ENCODE data around the gene PIGN. TPM values are rescaled to one million over a fixed set of nuclear protein-coding genes. Genes with fewer than 3 reads are reported as not detected.

PIGN gene
- total RNA-seq, 5 donors from 2014 or later (not counting 1 experiment from before 2014, with no cell fraction given) = 19.5 to 24.0 (median 21.8) TPM

GRCh38 chr18:62187543-62188510 lies 971 bp upstream of the PIGN start:
- H3K4me1 ChIP-seq (ENCODE audit: control insufficient read depth in 1 of 2, extremely low read depth in 1 of 2, insufficient read depth in 2 of 2, low read length in 2 of 2) = peaks cover 23 to 27% of the 10 kb centered on the region in 2 experiments
- peak overlapping the region; percentile 99 for H3K4me3 Mint-ChIP-seq
- DNase-seq (peak in 19 of 35 experiments; percentile 1 to 41 (median 12)), ATAC-seq (replicated peaks in 1 of 4) (peak in 1 of 4 experiments; percentile 1)
- under 1% methylated on average over 52 of the region's 54 CpGs for WGBS (ENCODE audit: insufficient coverage)
- H3K9me3 ChIP-seq = no peaks in the 10 kb centered on the region
- H3K9me3 Mint-ChIP-seq = peaks cover 0 to 4% (median 0%) of the 10 kb centered on the region in 3 donors
- no peaks in the 10 kb centered on the region for H3K27me3 Mint-ChIP-seq
- peak overlapping the region; percentile 94 to 96 for H3K27ac Mint-ChIP-seq
- H3K27ac ChIP-seq (ENCODE audit: low read length) = peak overlapping the region; percentile 69
- H3K27me3 ChIP-seq (replicated peaks in 1 of 2; ENCODE audit: control insufficient read depth in 2 of 2, extremely low read depth in 1 of 2, insufficient read depth in 2 of 2, low read length in 1 of 2) = no peaks in the 10 kb centered on the region
- peaks cover 0 to 4% of the 10 kb centered on the region in 2 donors for H3K36me3 ChIP-seq (ENCODE audit: control insufficient read depth in 2 of 2, extremely low read depth in 1 of 2, insufficient read depth in 1 of 2, low read length in 1 of 2)
- H3K4me1 Mint-ChIP-seq = peaks cover 70 to 73% (median 73%) of the 10 kb centered on the region in 3 donors
- peak overlapping the region; percentile 95 to 99 for H3K4me3 ChIP-seq (ENCODE audit: control insufficient read depth in 1 of 2, extremely low read depth in 1 of 2, low read length in 1 of 2)
- H3K36me3 Mint-ChIP-seq = peaks cover 19% of the 10 kb centered on the region
- ChIA-PET POLR2A (interaction anchor here in 1 of 2 donors (2.0 kb wide), 1 partner anchor 9 kb away, joined by 8 read pairs; no protein-coding TSS in a partner anchor), CTCF (interaction anchor here (0.6 to 7.5 kb wide), 9 partner anchors 9 to 1785 kb away, joined by 3 to 96 read pairs (median 5); partner anchors contain the start of gene PHLPP1 (in 1 of the 2))

- peak overlapping the region; percentile 99 for H3K4me3 Mint-ChIP-seq
- H3K27me3 Mint-ChIP-seq = no peaks in the 10 kb centered on the region
- peak in 1 of 4 experiments; percentile 1 for ATAC-seq (replicated peaks in 1 of 4)
- Histone ChIP-seq H3K36me3 (ENCODE audit: control insufficient read depth in 2 of 2, extremely low read depth in 1 of 2, insufficient read depth in 1 of 2, low read length in 1 of 2) (peaks cover 0 to 2% of the 10 kb centered on the region in 2 donors), H3K4me3 (ENCODE audit: control insufficient read depth in 1 of 2, extremely low read depth in 1 of 2, low read length in 1 of 2) (peak overlapping the region; percentile 95 to 99), H3K27me3 (replicated peaks in 1 of 2; ENCODE audit: control insufficient read depth in 2 of 2, extremely low read depth in 1 of 2, insufficient read depth in 2 of 2, low read length in 1 of 2) (no peaks in the 10 kb centered on the region), H3K9me3 (no peaks in the 10 kb centered on the region), H3K4me1 (ENCODE audit: control insufficient read depth in 1 of 2, extremely low read depth in 1 of 2, insufficient read depth in 2 of 2, low read length in 2 of 2) (peaks cover 23 to 25% of the 10 kb centered on the region in 2 experiments), H3K27ac (ENCODE audit: low read length) (peak overlapping the region; percentile 42)
- H3K27ac Mint-ChIP-seq = peak overlapping the region; percentile 94 to 96
- ChIA-PET POLR2A (interaction anchor here (0.6 to 2.0 kb wide), 7 partner anchors 11 to 1253 kb away, joined by 3 to 8 read pairs (median 4); partner anchors contain the start of gene PHLPP1 (in 1 of the 2)), CTCF (interaction anchor here (0.6 to 7.5 kb wide), 10 partner anchors 10 to 529 kb away, joined by 3 to 96 read pairs (median 5); partner anchors contain the start of gene PHLPP1 (in 1 of the 2))
- peaks cover 8% of the 10 kb centered on the region for H3K36me3 Mint-ChIP-seq
- peaks cover 58 to 59% (median 59%) of the 10 kb centered on the region in 3 donors for H3K4me1 Mint-ChIP-seq
- H3K9me3 Mint-ChIP-seq = no peaks in the 10 kb centered on the region
- no peak for DNase-seq
- WGBS (ENCODE audit: insufficient coverage) = 2% methylated on average over 3 of the region's 12 CpGs
Measured at GRCh38 chr18:62186499-62186773, 420 bp downstream of the PIGN start.

GRCh38 chr18:62183578-62184195 lies 3.2 kb downstream of the PIGN start:
- no peaks in the 10 kb centered on the region for H3K9me3 ChIP-seq
- Mint-ChIP-seq H3K36me3 (peaks cover 7% of the 10 kb centered on the region), H3K4me3 (no peak overlapping the region), H3K9me3 (no peaks in the 10 kb centered on the region), H3K27ac (no peak overlapping the region), H3K4me1 (peaks cover 32 to 38% (median 35%) of the 10 kb centered on the region in 3 donors), H3K27me3 (no peaks in the 10 kb centered on the region)
- DNase-seq (peak in 25 of 35 experiments; percentile 5 to 78 (median 33)), ATAC-seq (replicated peaks in 1 of 4) (no peak)
- H3K27me3 ChIP-seq (replicated peaks in 1 of 2; ENCODE audit: control insufficient read depth in 2 of 2, extremely low read depth in 1 of 2, insufficient read depth in 2 of 2, low read length in 1 of 2) = no peaks in the 10 kb centered on the region
- no peaks in the 10 kb centered on the region for H3K36me3 ChIP-seq (ENCODE audit: control insufficient read depth in 2 of 2, extremely low read depth in 1 of 2, insufficient read depth in 1 of 2, low read length in 1 of 2)
- H3K4me3 ChIP-seq (ENCODE audit: control insufficient read depth in 1 of 2, extremely low read depth in 1 of 2, low read length in 1 of 2) = no peak overlapping the region
- ChIA-PET POLR2A (no interaction called here), CTCF (interaction anchor here (0.6 to 7.5 kb wide), 8 partner anchors 11 to 401 kb away, joined by 3 to 96 read pairs (median 4); no protein-coding TSS in a partner anchor)
- no CpG with 5 or more reads among the region's 2 CpGs for WGBS (ENCODE audit: insufficient coverage)
- peaks cover 7 to 16% of the 10 kb centered on the region in 2 experiments for H3K4me1 ChIP-seq (ENCODE audit: control insufficient read depth in 1 of 2, extremely low read depth in 1 of 2, insufficient read depth in 2 of 2, low read length in 2 of 2)
- no peak overlapping the region for H3K27ac ChIP-seq (ENCODE audit: low read length)

- no peaks in the 10 kb centered on the region for H3K9me3 ChIP-seq
- H3K4me1 ChIP-seq (ENCODE audit: control insufficient read depth in 1 of 2, extremely low read depth in 1 of 2, insufficient read depth in 2 of 2, low read length in 2 of 2) = peaks cover 3 to 8% of the 10 kb centered on the region in 2 experiments
- CTCF ChIA-PET = interaction anchor here (3.9 to 7.5 kb wide), 2 partner anchors 67 kb away, joined by 35 to 96 read pairs; no protein-coding TSS in a partner anchor
- no peaks in the 10 kb centered on the region for H3K36me3 ChIP-seq (ENCODE audit: control insufficient read depth in 2 of 2, extremely low read depth in 1 of 2, insufficient read depth in 1 of 2, low read length in 1 of 2)
- H3K4me3 ChIP-seq (ENCODE audit: control insufficient read depth in 1 of 2, extremely low read depth in 1 of 2, low read length in 1 of 2) = no peak overlapping the region
- H3K27ac Mint-ChIP-seq = no peak overlapping the region
- peaks cover 15% of the 10 kb centered on the region for H3K36me3 Mint-ChIP-seq
- no peak overlapping the region for H3K27ac ChIP-seq (ENCODE audit: low read length)
- H3K4me3 Mint-ChIP-seq = no peak overlapping the region
- no peak for DNase-seq
- peaks cover 34 to 39% (median 35%) of the 10 kb centered on the region in 3 donors for H3K4me1 Mint-ChIP-seq
- 100% methylated on average over 1 of the region's 3 CpGs for WGBS (ENCODE audit: insufficient coverage)
- H3K9me3 Mint-ChIP-seq = no peaks in the 10 kb centered on the region
- H3K27me3 ChIP-seq (replicated peaks in 1 of 2; ENCODE audit: control insufficient read depth in 2 of 2, extremely low read depth in 1 of 2, insufficient read depth in 2 of 2, low read length in 1 of 2) = no peaks in the 10 kb centered on the region
- H3K27me3 Mint-ChIP-seq = no peaks in the 10 kb centered on the region
- POLR2A ChIA-PET = interaction anchor here in 1 of 2 donors (1.2 kb wide), 1 partner anchor 67 kb away, joined by 5 read pairs; no protein-coding TSS in a partner anchor
- no peak for ATAC-seq (replicated peaks in 1 of 4)
Measured at GRCh38 chr18:62182220-62182619, 4.6 kb downstream of the PIGN start.

- Mint-ChIP-seq H3K9me3 (no peaks in the 10 kb centered on the region), H3K4me3 (no peak overlapping the region), H3K27ac (no peak overlapping the region), H3K27me3 (no peaks in the 10 kb centered on the region), H3K4me1 (peaks cover 21 to 27% (median 22%) of the 10 kb centered on the region in 3 donors), H3K36me3 (peaks cover 17% of the 10 kb centered on the region)
- no CpG with 5 or more reads among the region's 4 CpGs for WGBS (ENCODE audit: insufficient coverage)
- Histone ChIP-seq H3K9me3 (no peaks in the 10 kb centered on the region), H3K27me3 (replicated peaks in 1 of 2; ENCODE audit: control insufficient read depth in 2 of 2, extremely low read depth in 1 of 2, insufficient read depth in 2 of 2, low read length in 1 of 2) (no peaks in the 10 kb centered on the region), H3K27ac (ENCODE audit: low read length) (no peak overlapping the region), H3K36me3 (ENCODE audit: control insufficient read depth in 2 of 2, extremely low read depth in 1 of 2, insufficient read depth in 1 of 2, low read length in 1 of 2) (no peaks in the 10 kb centered on the region), H3K4me3 (ENCODE audit: control insufficient read depth in 1 of 2, extremely low read depth in 1 of 2, low read length in 1 of 2) (no peak overlapping the region), H3K4me1 (ENCODE audit: control insufficient read depth in 1 of 2, extremely low read depth in 1 of 2, insufficient read depth in 2 of 2, low read length in 2 of 2) (no peaks in the 10 kb centered on the region)
- DNase-seq = no peak
- ChIA-PET CTCF (interaction anchor here in 1 of 2 donors (1.0 to 1.5 kb wide), 3 partner anchors 67 to 71 kb away, joined by 4 to 6 read pairs (median 4); no protein-coding TSS in a partner anchor), POLR2A (no interaction called here)
- no peak for ATAC-seq (replicated peaks in 1 of 4)
Measured at GRCh38 chr18:62179213-62179612, 7.6 kb downstream of the PIGN start.

- no peaks in the 10 kb centered on the region for H3K9me3 ChIP-seq
- no peaks in the 10 kb centered on the region for H3K4me1 ChIP-seq (ENCODE audit: control insufficient read depth in 1 of 2, extremely low read depth in 1 of 2, insufficient read depth in 2 of 2, low read length in 2 of 2)
- H3K4me3 ChIP-seq (ENCODE audit: control insufficient read depth in 1 of 2, extremely low read depth in 1 of 2, low read length in 1 of 2) = no peak overlapping the region
- DNase-seq (no peak), ATAC-seq (replicated peaks in 1 of 4) (no peak)
- WGBS (ENCODE audit: insufficient coverage) = no CpG with 5 or more reads among the region's 3 CpGs
- ChIA-PET POLR2A (no interaction called here), CTCF (no interaction called here)
- H3K27me3 ChIP-seq (replicated peaks in 1 of 2; ENCODE audit: control insufficient read depth in 2 of 2, extremely low read depth in 1 of 2, insufficient read depth in 2 of 2, low read length in 1 of 2) = no peaks in the 10 kb centered on the region
- H3K27me3 Mint-ChIP-seq = no peaks in the 10 kb centered on the region
- H3K36me3 ChIP-seq (ENCODE audit: control insufficient read depth in 2 of 2, extremely low read depth in 1 of 2, insufficient read depth in 1 of 2, low read length in 1 of 2) = no peaks in the 10 kb centered on the region
- H3K27ac ChIP-seq (ENCODE audit: low read length) = no peak overlapping the region
- H3K36me3 Mint-ChIP-seq = peaks cover 18% of the 10 kb centered on the region
- H3K27ac Mint-ChIP-seq = no peak overlapping the region
- no peak overlapping the region for H3K4me3 Mint-ChIP-seq
- H3K9me3 Mint-ChIP-seq = no peaks in the 10 kb centered on the region
- H3K4me1 Mint-ChIP-seq = peaks cover 18 to 22% (median 19%) of the 10 kb centered on the region in 3 donors
Measured at GRCh38 chr18:62177271-62177670, 9.6 kb downstream of the PIGN start.

Data from T-cell (primary cell).